ENCODE data around the gene MRM2.

Gene MRM2

GRCh38 chr7:2245883-2246675, 4.1 kb upstream of the MRM2 start:
- no peak for DNase-seq

GRCh38 chr7:2244404-2244995, 2.5 kb upstream of the MRM2 start:
- no peak for DNase-seq

GRCh38 chr7:2243458-2243857, 1.5 kb upstream of the MRM2 start:
- DNase-seq = no peak

- DNase-seq = no peak
These were observed 780 bp upstream of the MRM2 start for GRCh38 chr7:2242541-2243429.

GRCh38 chr7:2239242-2239641, 2.8 kb downstream of the MRM2 start:
- no peak for DNase-seq

GRCh38 chr7:2237109-2237602, 4.8 kb downstream of the MRM2 start:
- DNase-seq = no peak

- DNase-seq = no peak
These were observed 8.1 kb downstream of the MRM2 start for GRCh38 chr7:2233926-2234325.

- DNase-seq = peak; percentile 97
These were observed 9.1 kb downstream of the MRM2 start, which contains the start of gene MAD1L1 for GRCh38 chr7:2232766-2233520. Gene MAD1L1, minus strand, starts transcription at chr7:2232945. Its CDS starts 2,812 bp downstream, at chr7:2230133.

GRCh38 chr7:2231992-2232765, 9.8 kb downstream of the MRM2 start:
- DNase-seq = no peak

GRCh38 chr7:2230882-2231281, 11.1 kb downstream of the MRM2 start:
- no peak for DNase-seq

- no peak for DNase-seq
These were observed 11.8 kb downstream of the MRM2 start for GRCh38 chr7:2230226-2230625.

GRCh38 chr7:2229467-2229866, 12.5 kb downstream of the MRM2 start:
- no peak for DNase-seq

GRCh38 chr7:2228921-2229320, 13.1 kb downstream of the MRM2 start:
- DNase-seq = no peak

- no peak for DNase-seq
These were observed 14.3 kb downstream of the MRM2 start for GRCh38 chr7:2227699-2228098.

GRCh38 chr7:2225830-2226229, 16.2 kb downstream of the MRM2 start:
- DNase-seq = no peak

GRCh38 chr7:2225336-2225735, 16.7 kb downstream of the MRM2 start:
- no peak for DNase-seq

GRCh38 chr7:2224934-2225333, 17.1 kb downstream of the MRM2 start:
- no peak for DNase-seq

- no peak for DNase-seq
These were observed 17.5 kb downstream of the MRM2 start for GRCh38 chr7:2224491-2224928.

- DNase-seq = no peak
These were observed 18.7 kb downstream of the MRM2 start for GRCh38 chr7:2223321-2223720.

- DNase-seq = no peak
These were observed 19.5 kb downstream of the MRM2 start for GRCh38 chr7:2222516-2222915.

- DNase-seq = no peak
These were observed 21.1 kb downstream of the MRM2 start for GRCh38 chr7:2220954-2221353.

GRCh38 chr7:2220506-2220905, 21.5 kb downstream of the MRM2 start:
- DNase-seq = no peak

Data from retina (tissue), 1 donor.